A673 (cell line): ENCODE measurements around the gene STUB1. TPM values are rescaled to one million over a fixed set of nuclear protein-coding genes. Genes with fewer than 3 reads are reported as not detected.

Source experiments
- BruUV-seq: library from RNA; stranded (reverse); fragments of 400-500 nt; replicated peaks from 2 replicates; lab custom pipeline; 2021; lab: Mats Ljungman, UMichigan
- CTCF ChIA-PET: fragments of 300-600 bp; sonication (Branson Sonifier 250); formaldehyde crosslinking; loops from one replicate; lab custom pipeline; 2022; ENCODE audit warnings: antibody characterized with exemption; lab: Charles Lee
- POLR2A ChIA-PET: fragments of 300-600 bp; sonication (Branson Sonifier 250); formaldehyde crosslinking; loops from one replicate; lab custom pipeline; 2022; ENCODE audit warnings: antibody characterized with exemption; ENCODE audit not compliant: low non-redundant PET; lab: Charles Lee
- DNase-seq: peaks from one replicate; pipeline ENCODE4 v3.0.0-alpha.2; 2015; ENCODE audit warnings: low spot score
- H3K27ac ChIP-seq: fragments of 200-600 bp; sonication (generic); 2 replicates; pipeline ENCODE4 v1.5.1; 2016; ENCODE audit warnings: mixed run types, low read depth, mild to moderate bottlenecking, mixed read lengths, antibody characterized with exemption, low read length; ENCODE audit not compliant: poor library complexity, severe bottlenecking
- H3K27me3 ChIP-seq: fragments of 200-600 bp; sonication (generic); replicated peaks from 2 replicates; pipeline ENCODE4 v1.6.1; 2017; ENCODE audit warnings: mixed run types, low read depth, mild to moderate bottlenecking, mixed read lengths, antibody characterized with exemption, low read length; ENCODE audit not compliant: insufficient read depth, poor library complexity
- H3K36me3 ChIP-seq: fragments of 200-600 bp; sonication (generic); 2 replicates; pipeline ENCODE4 v1.6.1; 2016; ENCODE audit warnings: mixed run types, mild to moderate bottlenecking, mixed read lengths, antibody characterized with exemption, low read length; ENCODE audit not compliant: insufficient read depth, poor library complexity, severe bottlenecking
- H3K4me1 ChIP-seq: fragments of 200-600 bp; sonication (generic); 2 replicates; pipeline ENCODE4 v1.6.1; 2017; ENCODE audit warnings: mixed run types, mild to moderate bottlenecking, mixed read lengths, antibody characterized with exemption, low read length; ENCODE audit not compliant: insufficient read depth, poor library complexity, severe bottlenecking
- H3K4me3 ChIP-seq: fragments of 200-600 bp; sonication (generic); 2 replicates; pipeline ENCODE4 v1.5.1; 2016; ENCODE audit warnings: low read depth, mixed run types, mild to moderate bottlenecking, mixed read lengths, low read length; ENCODE audit not compliant: poor library complexity, severe bottlenecking
- H3K9me3 ChIP-seq: fragments of 200-600 bp; sonication (generic); 2 replicates; pipeline ENCODE4 v1.6.1; 2016; ENCODE audit warnings: mixed run types, low read depth, mild to moderate bottlenecking, mixed read lengths, antibody characterized with exemption, low read length; ENCODE audit not compliant: poor library complexity, severe bottlenecking
- EZH2 ChIP-seq: fragments of 200-600 bp; sonication (generic); IDR thresholded peaks from 2 replicates; pipeline ENCODE4 v1.6.1; 2017; ENCODE audit warnings: borderline replicate concordance, low read depth, mild to moderate bottlenecking, mixed read lengths, antibody characterized with exemption, low read length; ENCODE audit not compliant: poor library complexity, severe bottlenecking
- intact Hi-C: fragments of 100-400 bp; cut with micrococcal nuclease; formaldehyde crosslinking; loops from one replicate; pipeline ENCODE4 v1.10.0; 2022; ENCODE audit not compliant: unreplicated experiment
- total RNA-seq: library from RNA; stranded (reverse); gene quantifications from 2 replicates; pipeline ENCODE4 v1.2.3, GENCODE V29; 2021
- TF ChIP-seq, protein P1 (sequence below): fragments of 300-800, 200-600 bp; sonication (generic); conservative IDR thresholded peaks from 2 replicates; pipeline ENCODE4 v1.5.1; 2017; ENCODE audit warnings: low read depth, mild to moderate bottlenecking, antibody characterized with exemption, low read length, moderate library complexity, mixed read lengths

Gene STUB1
- total RNA-seq, 1 experiment from 2014 or later: 88.2 TPM

GRCh38 chr16:710500-711075 lies 30.4 kb downstream of the STUB1 start:
- H3K4me1 ChIP-seq: no peaks in the 10 kb centered on the region
- TF ChIP-seq EZH2: no peak
- TF ChIP-seq, protein P1, sequence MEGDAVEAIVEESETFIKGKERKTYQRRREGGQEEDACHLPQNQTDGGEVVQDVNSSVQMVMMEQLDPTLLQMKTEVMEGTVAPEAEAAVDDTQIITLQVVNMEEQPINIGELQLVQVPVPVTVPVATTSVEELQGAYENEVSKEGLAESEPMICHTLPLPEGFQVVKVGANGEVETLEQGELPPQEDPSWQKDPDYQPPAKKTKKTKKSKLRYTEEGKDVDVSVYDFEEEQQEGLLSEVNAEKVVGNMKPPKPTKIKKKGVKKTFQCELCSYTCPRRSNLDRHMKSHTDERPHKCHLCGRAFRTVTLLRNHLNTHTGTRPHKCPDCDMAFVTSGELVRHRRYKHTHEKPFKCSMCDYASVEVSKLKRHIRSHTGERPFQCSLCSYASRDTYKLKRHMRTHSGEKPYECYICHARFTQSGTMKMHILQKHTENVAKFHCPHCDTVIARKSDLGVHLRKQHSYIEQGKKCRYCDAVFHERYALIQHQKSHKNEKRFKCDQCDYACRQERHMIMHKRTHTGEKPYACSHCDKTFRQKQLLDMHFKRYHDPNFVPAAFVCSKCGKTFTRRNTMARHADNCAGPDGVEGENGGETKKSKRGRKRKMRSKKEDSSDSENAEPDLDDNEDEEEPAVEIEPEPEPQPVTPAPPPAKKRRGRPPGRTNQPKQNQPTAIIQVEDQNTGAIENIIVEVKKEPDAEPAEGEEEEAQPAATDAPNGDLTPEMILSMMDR: no peak
- H3K36me3 ChIP-seq: no peaks in the 10 kb centered on the region
- no peaks in the 10 kb centered on the region for H3K9me3 ChIP-seq
- intact Hi-C loops: loop anchor here (5.0 to 10.0 kb wide), 2 partner anchors 77 to 344 kb away; partner anchors contain the start of genes CHTF18 and RPUSD1
- no peak overlapping the region for H3K4me3 ChIP-seq
- H3K27ac ChIP-seq: no peak overlapping the region
- H3K27me3 ChIP-seq: peaks cover 26% of the 10 kb centered on the region
- ChIA-PET CTCF (interaction anchor here (0.5 to 2.2 kb wide), 3 partner anchors 9 to 141 kb away, joined by 3 to 8 read pairs (median 3); no protein-coding TSS in a partner anchor), POLR2A (no interaction called here)
- BruUV-seq: no TSS peak
- no peak for DNase-seq

- H3K4me1 ChIP-seq: no peaks in the 10 kb centered on the region
- ChIA-PET CTCF (interaction anchor here (0.7 to 2.2 kb wide), 2 partner anchors 9 to 141 kb away, joined by 3 to 8 read pairs; no protein-coding TSS in a partner anchor), POLR2A (no interaction called here)
- no peak for DNase-seq
- peaks cover 30% of the 10 kb centered on the region for H3K27me3 ChIP-seq
- H3K9me3 ChIP-seq: no peaks in the 10 kb centered on the region
- TF ChIP-seq EZH2: no peak
- TF ChIP-seq, protein P1: no peak
- no TSS peak for BruUV-seq
- no peaks in the 10 kb centered on the region for H3K36me3 ChIP-seq
- no peak overlapping the region for H3K27ac ChIP-seq
- intact Hi-C loops: loop anchor here (5.0 to 10.0 kb wide), 2 partner anchors 76 to 344 kb away; partner anchors contain the start of genes CHTF18 and RPUSD1
- H3K4me3 ChIP-seq: no peak overlapping the region
Observed at GRCh38 chr16:711084-711483, 30.9 kb downstream of the STUB1 start.

DNA sequence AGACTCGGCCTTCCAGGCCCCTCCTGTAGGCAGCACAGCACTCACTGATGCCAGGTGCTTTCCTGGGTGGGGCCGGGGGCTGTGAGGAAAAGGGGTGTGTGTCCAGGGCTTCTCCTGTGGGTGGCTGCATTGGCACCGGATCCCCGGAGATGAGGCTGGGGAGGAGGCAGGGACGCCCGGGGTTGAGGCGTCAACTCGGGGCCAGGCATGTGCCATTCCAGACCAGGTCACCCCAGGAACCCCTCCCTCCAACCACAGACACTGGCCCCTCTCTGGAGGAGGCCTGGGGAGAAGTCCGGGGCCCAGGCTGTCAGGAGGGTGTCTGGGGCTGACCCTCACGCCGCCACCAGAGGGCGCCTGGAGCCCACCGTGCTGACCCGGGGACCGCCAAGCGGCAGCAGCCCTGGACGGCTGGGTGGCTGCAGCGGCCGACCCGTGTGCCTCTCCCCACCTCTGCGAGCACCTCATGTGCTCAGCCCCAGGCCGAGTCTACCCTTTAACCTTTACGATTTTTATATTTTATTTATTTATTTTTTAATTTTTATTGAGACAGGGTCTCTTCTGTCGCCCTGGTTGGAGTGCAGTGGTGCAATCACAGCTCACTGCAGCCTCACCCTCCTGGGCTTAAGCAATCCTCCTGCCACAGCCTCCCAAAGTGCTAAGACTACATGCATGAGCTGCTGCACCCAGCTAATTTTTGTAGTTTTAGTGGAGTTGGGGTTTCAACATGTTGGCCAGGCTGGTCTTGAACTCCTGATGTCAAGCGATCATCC lies 31.5 kb downstream of the STUB1 start:
- Histone ChIP-seq H3K9me3 (no peaks in the 10 kb centered on the region), H3K27ac (no peak overlapping the region), H3K4me1 (no peaks in the 10 kb centered on the region), H3K4me3 (no peak overlapping the region), H3K36me3 (no peaks in the 10 kb centered on the region), H3K27me3 (peaks cover 30% of the 10 kb centered on the region)
- POLR2A ChIA-PET: interaction anchor here (0.6 kb wide), 1 partner anchor 108 kb away, joined by 3 read pairs; no protein-coding TSS in a partner anchor
- BruUV-seq: no TSS peak
- intact Hi-C loops: loop anchor here (5.0 to 10.0 kb wide), 2 partner anchors 76 to 343 kb away; partner anchors contain the start of genes CHTF18 and RPUSD1
- DNase-seq: peak; percentile 72
- CTCF ChIA-PET: interaction anchor here (0.6 to 1.3 kb wide), 7 partner anchors 9 to 320 kb away, joined by 3 to 12 read pairs (median 3); partner anchors contain the start of gene ANTKMT
- TF ChIP-seq EZH2: no peak
- TF ChIP-seq, protein P1: peak; percentile 89
